Endodermal cell (in vitro differentiated cells): ENCODE results near the gene MRTFA. TPM values are rescaled to one million over a fixed set of nuclear protein-coding genes. Genes with fewer than 3 reads are reported as not detected.
A peak's percentile ranks its signal among the peaks of the same experiment; 100 is the strongest.

Experiments used
- DNase-seq: peaks from one replicate; pipeline ENCODE4 v3.0.0-alpha.2; 2017
- H3K27ac ChIP-seq: 2 replicates; pipeline ENCODE4 v1.5.1; 2013; ENCODE audit warnings: mild to moderate bottlenecking, low read depth, low read length, moderate library complexity
- H3K27me3 ChIP-seq: 2 replicates; pipeline ENCODE4 v1.6.1; 2013; ENCODE audit warnings: mild to moderate bottlenecking, low read length, moderate library complexity; ENCODE audit not compliant: insufficient read depth, control insufficient read depth, poor library complexity, severe bottlenecking
- H3K36me3 ChIP-seq: 2 replicates; pipeline ENCODE4 v1.7.0; 2013; ENCODE audit warnings: mild to moderate bottlenecking, low read length, moderate library complexity; ENCODE audit not compliant: control insufficient read depth, insufficient read depth
- H3K4me1 ChIP-seq: one replicate; pipeline ENCODE4 v1.7.0; 2013; ENCODE audit warnings: low read length; ENCODE audit not compliant: control insufficient read depth, insufficient read depth
- H3K4me3 ChIP-seq: 2 replicates; pipeline ENCODE4 v1.5.1; 2013; ENCODE audit warnings: mild to moderate bottlenecking, low read length, moderate library complexity
- H3K9ac ChIP-seq: 2 replicates; pipeline ENCODE4 v1.6.1; 2013; ENCODE audit warnings: mild to moderate bottlenecking, low read length, moderate library complexity; ENCODE audit not compliant: poor library complexity, severe bottlenecking; ENCODE audit errors: extremely low read depth
- H3K9me3 ChIP-seq: 2 replicates; pipeline ENCODE4 v1.6.1; 2013; ENCODE audit warnings: mild to moderate bottlenecking, low read length, moderate library complexity; ENCODE audit not compliant: control insufficient read depth
- H3K27ac Mint-ChIP-seq: 2 replicates; pipeline ENCODE4 v1.8.0; 2020; ENCODE audit warnings: mixed read lengths
- H3K27me3 Mint-ChIP-seq: 2 replicates; pipeline ENCODE4 v1.8.0; 2021; ENCODE audit warnings: mild to moderate bottlenecking, mixed read lengths; ENCODE audit not compliant: insufficient read depth
- H3K36me3 Mint-ChIP-seq: 2 replicates; pipeline ENCODE4 v1.8.0; 2020; ENCODE audit warnings: low read depth, mixed read lengths
- H3K4me1 Mint-ChIP-seq: 2 replicates; pipeline ENCODE4 v1.8.0; 2020; ENCODE audit warnings: mixed read lengths
- H3K4me3 Mint-ChIP-seq: 2 replicates; pipeline ENCODE4 v1.8.0; 2020; ENCODE audit warnings: mild to moderate bottlenecking, moderate library complexity, mixed read lengths
- H3K9me3 Mint-ChIP-seq: 2 replicates; pipeline ENCODE4 v1.8.0; 2020; ENCODE audit warnings: mild to moderate bottlenecking, mixed read lengths
- CTCF ChIP-seq: fragments of 200-600 bp; sonication (generic); conservative IDR thresholded peaks from 2 replicates; pipeline ENCODE4 v1.5.0; 2021; ENCODE audit warnings: antibody characterized with exemption, mild to moderate bottlenecking
- WGBS, 2 experiments: methylation state at CpG; one replicate each; pipeline versions ENCODE4 v1.1.5 to v1.1.7; 2013; ENCODE audit warnings: missing lambda C conversion rate in 2 of 2, mixed read lengths in 1 of 2; ENCODE audit not compliant: insufficient coverage in 1 of 2, insufficient read length in 1 of 2; 5-methylcytosine and 5-hydroxymethylcytosine counted together
- total RNA-seq, 2 donors: library from RNA; stranded (reverse); fragmentation: NEBNext Ultra II Directional in 1 of 2; extraction: Animal tissue kit (Norgen Biotek cat#: 25700) in 1 of 2; gene quantifications; 2 replicates in 1 of 2; 3 replicates in 1 of 2; pipeline ENCODE4 v1.2.1, GENCODE V29; 2021

Gene MRTFA
- total RNA-seq, 2 donors from 2014 or later, result 43.3 to 44.7 TPM

GRCh38 chr22:40482391-40482790, 154.1 kb downstream of the MRTFA start:
- H3K36me3 Mint-ChIP-seq, result peaks cover 21% of the 10 kb centered on the region
- no peak for TF ChIP-seq CTCF
- Histone ChIP-seq H3K36me3 (peaks cover 4% of the 10 kb centered on the region), H3K9me3 (no peaks in the 10 kb centered on the region), H3K4me1 (no peaks in the 10 kb centered on the region), H3K27ac (no peak overlapping the region), H3K4me3 (no peak overlapping the region), H3K27me3 (no peaks in the 10 kb centered on the region), H3K9ac (no peak overlapping the region)
- H3K4me1 Mint-ChIP-seq, result peaks cover 31% of the 10 kb centered on the region
- no peaks in the 10 kb centered on the region for H3K27me3 Mint-ChIP-seq
- no peak overlapping the region for H3K27ac Mint-ChIP-seq
- DNase-seq, result no peak
- H3K4me3 Mint-ChIP-seq, result no peak overlapping the region
- H3K9me3 Mint-ChIP-seq, result no peaks in the 10 kb centered on the region

- Histone ChIP-seq H3K27me3 (no peaks in the 10 kb centered on the region), H3K4me3 (no peak overlapping the region), H3K4me1 (no peaks in the 10 kb centered on the region), H3K27ac (no peak overlapping the region), H3K9me3 (no peaks in the 10 kb centered on the region), H3K9ac (no peak overlapping the region), H3K36me3 (peaks cover 4% of the 10 kb centered on the region)
- TF ChIP-seq CTCF, result no peak
- H3K9me3 Mint-ChIP-seq, result no peaks in the 10 kb centered on the region
- peak overlapping the region; percentile 32 for H3K27ac Mint-ChIP-seq
- no peak overlapping the region for H3K4me3 Mint-ChIP-seq
- 95 to 97% methylated on average over 3 to 4 of the region's 5 CpGs for WGBS, 2 experiments
- peaks cover 32% of the 10 kb centered on the region for H3K4me1 Mint-ChIP-seq
- H3K36me3 Mint-ChIP-seq, result peaks cover 25% of the 10 kb centered on the region
- no peaks in the 10 kb centered on the region for H3K27me3 Mint-ChIP-seq
- DNase-seq, result no peak
Observed at GRCh38 chr22:40480996-40481395, 155.5 kb downstream of the MRTFA start.

- H3K27ac ChIP-seq, result no peak overlapping the region
Observed at GRCh38 chr22:40479887-40480538, 156.5 kb downstream of the MRTFA start.

More at GRCh38 chr22:40479887-40480538, 156.5 kb downstream of the MRTFA start:
- Histone ChIP-seq H3K9me3 (no peaks in the 10 kb centered on the region), H3K36me3 (peaks cover 4% of the 10 kb centered on the region), H3K4me1 (no peaks in the 10 kb centered on the region), H3K4me3 (no peak overlapping the region), H3K9ac (no peak overlapping the region), H3K27me3 (no peaks in the 10 kb centered on the region)
- no peak for TF ChIP-seq CTCF
- H3K4me3 Mint-ChIP-seq, result no peak overlapping the region
- H3K9me3 Mint-ChIP-seq, result no peaks in the 10 kb centered on the region
- H3K27me3 Mint-ChIP-seq, result no peaks in the 10 kb centered on the region
- WGBS, 2 experiments, result 83 to 100% methylated on average over 2 of the region's 2 CpGs
- no peak overlapping the region for H3K27ac Mint-ChIP-seq
- H3K4me1 Mint-ChIP-seq, result peaks cover 26% of the 10 kb centered on the region
- peaks cover 23% of the 10 kb centered on the region for H3K36me3 Mint-ChIP-seq
- DNase-seq, result no peak
